NT2/D1 (cell line): ENCODE measurements around the gene ZNF844.
"Not testable (repeated sequence)": the region's sequence is repeated elsewhere in the genome, so short reads cannot be mapped to it uniquely, and the experiment has no call there.

ENCODE experiments used
- DNase-seq: peaks from one replicate; pipeline ENCODE4 v3.0.0-alpha.2; 2011; ENCODE audit warnings: low read depth, low spot score
- H3K27me3 ChIP-seq: 2 replicates; pipeline ENCODE4 v1.6.0; 2011; ENCODE audit warnings: mild to moderate bottlenecking; ENCODE audit not compliant: insufficient read length, insufficient read depth
- H3K36me3 ChIP-seq: 2 replicates; pipeline ENCODE4 v1.6.1; 2011; ENCODE audit warnings: mild to moderate bottlenecking, low read length, mixed read lengths; ENCODE audit not compliant: insufficient read depth, insufficient read length
- H3K4me1 ChIP-seq: 2 replicates; pipeline ENCODE4 v1.5.1; 2011; ENCODE audit not compliant: insufficient read depth, insufficient read length
- H3K4me3 ChIP-seq: 2 replicates; pipeline ENCODE4 v1.5.1; 2011; ENCODE audit warnings: low read depth; ENCODE audit not compliant: insufficient read length
- H3K9ac ChIP-seq: 2 replicates; pipeline ENCODE4 v1.6.0; 2011; ENCODE audit warnings: low read depth; ENCODE audit not compliant: insufficient read length
- H3K9me3 ChIP-seq: 2 replicates; pipeline ENCODE4 v1.5.1; 2011; ENCODE audit warnings: mild to moderate bottlenecking, low read length; ENCODE audit not compliant: insufficient read depth
- SUZ12 ChIP-seq: IDR thresholded peaks from 2 replicates; pipeline ENCODE4 v1.6.1; 2011; ENCODE audit not compliant: insufficient read length, insufficient read depth; ENCODE audit errors: extremely low read depth
- YY1 ChIP-seq: IDR thresholded peaks from 2 replicates; pipeline ENCODE4 v1.6.1; 2011; ENCODE audit not compliant: insufficient read length, insufficient read depth
- ZNF274 ChIP-seq: IDR thresholded peaks from 2 replicates; pipeline ENCODE4 v1.6.1; 2011; ENCODE audit warnings: mild to moderate bottlenecking, low read depth, low read length

Gene ZNF844

GRCh38 chr19:12095111-12095790 is 30.7 kb downstream of the ZNF844 start:
- H3K4me3 ChIP-seq = no peak overlapping the region
- no peaks in the 10 kb centered on the region for H3K4me1 ChIP-seq
- TF ChIP-seq ZNF274 = no peak
- TF ChIP-seq YY1 = no peak
- TF ChIP-seq SUZ12 = no peak
- H3K27me3 ChIP-seq = no peaks in the 10 kb centered on the region
- no peak for DNase-seq
- H3K36me3 ChIP-seq = peaks cover 43% of the 10 kb centered on the region
- peaks cover 42% of the 10 kb centered on the region for H3K9me3 ChIP-seq
- H3K9ac ChIP-seq = no peak overlapping the region

GRCh38 chr19:12098040-12098439 is 33.5 kb downstream of the ZNF844 start:
- H3K27me3 ChIP-seq = no peaks in the 10 kb centered on the region
- no peak overlapping the region for H3K9ac ChIP-seq
- no peak overlapping the region for H3K4me3 ChIP-seq
- peaks cover 45% of the 10 kb centered on the region for H3K9me3 ChIP-seq
- DNase-seq = no peak
- TF ChIP-seq ZNF274 (no peak), SUZ12 (no peak), YY1 (no peak)
- H3K4me1 ChIP-seq = no peaks in the 10 kb centered on the region
- peaks cover 45% of the 10 kb centered on the region for H3K36me3 ChIP-seq

GRCh38 chr19:12103909-12104308 is 39.4 kb downstream of the ZNF844 start:
- peaks cover 33% of the 10 kb centered on the region for H3K9me3 ChIP-seq
- H3K4me3 ChIP-seq, H3K27me3 ChIP-seq, DNase-seq, H3K4me1 ChIP-seq, H3K9ac ChIP-seq: not testable (repeated sequence)
- H3K36me3 ChIP-seq = peaks cover 27% of the 10 kb centered on the region

GRCh38 chr19:12111176-12111575 is 46.6 kb downstream of the ZNF844 start:
- H3K4me3 ChIP-seq = no peak overlapping the region
- H3K27me3 ChIP-seq = no peaks in the 10 kb centered on the region
- TF ChIP-seq YY1 = no peak
- TF ChIP-seq SUZ12 = no peak
- TF ChIP-seq ZNF274 = no peak
- peaks cover 75% of the 10 kb centered on the region for H3K36me3 ChIP-seq
- no peak for DNase-seq
- H3K4me1 ChIP-seq = no peaks in the 10 kb centered on the region
- H3K9me3 ChIP-seq = peaks cover 64% of the 10 kb centered on the region
- no peak overlapping the region for H3K9ac ChIP-seq

- TF ChIP-seq ZNF274 = no peak
- TF ChIP-seq SUZ12 = no peak
- TF ChIP-seq YY1 = no peak
- Histone ChIP-seq H3K4me3 (no peak overlapping the region), H3K9ac (no peak overlapping the region), H3K9me3 (peaks cover 55% of the 10 kb centered on the region), H3K27me3 (no peaks in the 10 kb centered on the region), H3K36me3 (peaks cover 76% of the 10 kb centered on the region), H3K4me1 (peaks cover 2% of the 10 kb centered on the region)
- DNase-seq = no peak
Measured at GRCh38 chr19:12111943-12112637, 47.6 kb downstream of the ZNF844 start.

GRCh38 chr19:12112701-12113100 is 48.2 kb downstream of the ZNF844 start:
- DNase-seq = no peak
- Histone ChIP-seq H3K9ac (no peak overlapping the region), H3K9me3 (peaks cover 55% of the 10 kb centered on the region), H3K4me1 (peaks cover 6% of the 10 kb centered on the region), H3K27me3 (no peaks in the 10 kb centered on the region), H3K4me3 (no peak overlapping the region), H3K36me3 (peaks cover 80% of the 10 kb centered on the region)
- TF ChIP-seq ZNF274 (no peak), SUZ12 (no peak), YY1 (no peak)

GRCh38 chr19:12113121-12113520 is 48.6 kb downstream of the ZNF844 start:
- no peak overlapping the region for H3K4me3 ChIP-seq
- TF ChIP-seq SUZ12 (no peak), YY1 (no peak), ZNF274 (no peak)
- H3K27me3 ChIP-seq = no peaks in the 10 kb centered on the region
- H3K9me3 ChIP-seq = peaks cover 55% of the 10 kb centered on the region
- no peak for DNase-seq
- no peak overlapping the region for H3K9ac ChIP-seq
- H3K4me1 ChIP-seq = peaks cover 6% of the 10 kb centered on the region
- peaks cover 81% of the 10 kb centered on the region for H3K36me3 ChIP-seq
